Lower lobe of right lung (tissue), 2 donors: ENCODE results near the gene BDH2. TPM values are rescaled to one million over a fixed set of nuclear protein-coding genes. Genes with fewer than 3 reads are reported as not detected.
A peak's percentile ranks its signal among the peaks of the same experiment; 100 is the strongest.

Experiments used
- ATAC-seq, 2 donors: fragments of 200-7000 bp; cut with Tn5 transposase; one replicate each; pipeline ENCODE4 v1.9.1; 2020 to 2022; ENCODE audit warnings: mild to moderate bottlenecking in 2 of 2, moderate library complexity in 2 of 2
- DNase-seq: peaks from one replicate; pipeline ENCODE4 v3.0.0-alpha.2; 2020
- H3K27ac ChIP-seq: fragments of 200-600 bp; one replicate; pipeline ENCODE4 v1.8.0; 2022
- H3K27me3 ChIP-seq: fragments of 200-600 bp; one replicate; pipeline ENCODE4 v1.8.0; 2022; ENCODE audit warnings: low read depth
- H3K36me3 ChIP-seq: fragments of 200-600 bp; one replicate; pipeline ENCODE4 v1.8.0; 2022; ENCODE audit warnings: mild to moderate bottlenecking
- H3K4me1 ChIP-seq: fragments of 200-600 bp; one replicate; pipeline ENCODE4 v1.8.0; 2022
- H3K4me3 ChIP-seq: fragments of 200-600 bp; one replicate; pipeline ENCODE4 v1.8.0; 2022; ENCODE audit warnings: mild to moderate bottlenecking
- H3K9me3 ChIP-seq: fragments of 200-600 bp; one replicate; pipeline ENCODE4 v1.8.0; 2022
- CTCF ChIP-seq: fragments of 200-600 bp; IDR thresholded peaks from one replicate; pipeline ENCODE4 v1.8.0; 2022; ENCODE audit warnings: antibody characterized with exemption, mild to moderate bottlenecking
- intact Hi-C: fragments of 100-400 bp; cut with DNase I; formaldehyde crosslinking; loops from one replicate; pipeline ENCODE4 v1.11.0; 2022
- total RNA-seq: library from RNA; stranded (reverse); fragmentation: NEBNext Ultra II Directional; extraction: Animal tissue kit (Norgen Biotek cat#: 25700); gene quantifications from one replicate; pipeline ENCODE4 v1.2.1, GENCODE V29; 2021
- donor health status: DM: no; HTN: yes; CAD: no; lungs with severe emphysema.

The BDH2 gene
- total RNA-seq, 1 donor from 2014 or later = 46.2 TPM

DNA sequence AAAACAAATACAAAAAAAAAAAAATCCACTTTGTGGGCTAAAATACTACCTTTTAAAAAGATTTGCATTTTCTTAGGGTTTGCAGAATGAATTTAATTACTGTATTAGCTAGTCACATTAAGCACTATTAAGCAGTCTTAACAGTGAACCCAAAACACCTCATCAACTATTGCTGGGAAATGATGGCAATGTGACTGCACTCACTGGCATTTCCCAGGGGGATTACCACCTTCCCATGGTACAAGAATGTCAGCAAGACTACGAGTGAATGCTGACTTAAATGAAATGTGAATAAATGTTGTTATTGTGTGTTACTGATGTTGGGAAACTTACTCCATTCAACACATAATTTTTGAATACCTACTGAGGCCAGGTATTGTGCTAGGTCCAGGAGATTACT lies 13.1 kb downstream of the BDH2 start:
- no peak for ATAC-seq

GRCh38 chr4:103085555-103086196 lies 14.0 kb downstream of the BDH2 start:
- H3K9me3 ChIP-seq = no peaks in the 10 kb centered on the region
- no peaks in the 10 kb centered on the region for H3K4me1 ChIP-seq
- no peaks in the 10 kb centered on the region for H3K27me3 ChIP-seq
- TF ChIP-seq CTCF = no peak
- no peak for ATAC-seq
- H3K4me3 ChIP-seq = no peak overlapping the region
- intact Hi-C loops = no loop called here
- no peak overlapping the region for H3K27ac ChIP-seq
- peaks cover 87% of the 10 kb centered on the region for H3K36me3 ChIP-seq
- DNase-seq = no peak

More for the DNA sequence above, 13.1 kb downstream of the BDH2 start:
- Histone ChIP-seq H3K27ac (no peak overlapping the region), H3K4me1 (no peaks in the 10 kb centered on the region), H3K4me3 (no peak overlapping the region), H3K27me3 (no peaks in the 10 kb centered on the region), H3K9me3 (no peaks in the 10 kb centered on the region), H3K36me3 (peaks cover 87% of the 10 kb centered on the region)
- TF ChIP-seq CTCF = no peak
- DNase-seq = no peak
- intact Hi-C loops = no loop called here

GRCh38 chr4:103079621-103080020 lies 20.0 kb downstream of the BDH2 start:
- H3K36me3 ChIP-seq = peaks cover 33% of the 10 kb centered on the region
- H3K4me3 ChIP-seq = no peak overlapping the region
- H3K9me3 ChIP-seq = no peaks in the 10 kb centered on the region
- peaks cover 12% of the 10 kb centered on the region for H3K4me1 ChIP-seq
- no peak overlapping the region for H3K27ac ChIP-seq
- DNase-seq (no peak), ATAC-seq (no peak)
- TF ChIP-seq CTCF = no peak
- intact Hi-C loops = no loop called here
- no peaks in the 10 kb centered on the region for H3K27me3 ChIP-seq

DNA sequence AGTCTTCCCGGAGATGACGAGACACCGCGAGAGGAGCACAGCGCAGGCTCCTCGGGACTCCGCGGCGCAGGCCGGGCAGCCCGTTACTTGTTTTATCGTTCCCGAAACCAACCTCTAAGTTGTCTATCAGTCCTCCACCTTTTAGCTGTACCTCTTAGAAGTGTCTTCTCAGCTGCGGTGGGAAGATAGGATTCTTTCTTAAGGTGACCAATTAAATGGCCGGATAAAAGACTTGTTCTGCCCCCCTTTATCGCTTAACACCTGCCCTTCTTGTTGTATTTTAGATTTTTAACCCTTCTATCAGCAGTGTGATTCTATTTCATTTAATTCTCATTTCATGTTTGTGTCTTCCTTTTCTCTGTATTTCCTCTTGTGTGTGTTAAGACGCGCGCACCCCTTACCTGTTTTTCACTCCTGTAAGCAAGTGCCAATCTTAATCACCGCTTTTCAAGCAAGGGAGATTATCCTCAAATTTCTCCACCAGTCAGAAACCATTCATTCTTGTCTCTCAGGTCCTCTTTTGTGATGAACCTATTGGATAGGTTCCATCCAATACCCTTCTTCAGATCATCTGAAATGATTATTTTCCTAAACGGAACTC lies 22.8 kb downstream of the BDH2 start, which contains the start of gene SLC9B2:
SLC9B2 (minus strand) TSS at position 15 of the 601 bp plus-strand sequence. CDS start 9,211 bp downstream, outside the sequence.
- no peak for TF ChIP-seq CTCF
- H3K27ac ChIP-seq = peak within 1 kb of the TSS; percentile 83
- intact Hi-C loops = no loop called here
- peak within 1 kb of the TSS; percentile 72 for H3K4me3 ChIP-seq
- H3K36me3 ChIP-seq = peaks cover 16% of the 10 kb centered on the region
- DNase-seq (no peak), ATAC-seq (no peak)
- H3K4me1 ChIP-seq = peaks cover 12% of the 10 kb centered on the region
- H3K27me3 ChIP-seq = no peaks in the 10 kb centered on the region
- H3K9me3 ChIP-seq = no peaks in the 10 kb centered on the region

GRCh38 chr4:103075894-103076746 lies 23.5 kb downstream of the BDH2 start:
- TF ChIP-seq CTCF = no peak
- Histone ChIP-seq H3K36me3 (peaks cover 8% of the 10 kb centered on the region), H3K9me3 (no peaks in the 10 kb centered on the region), H3K4me3 (peak overlapping the region; percentile 72), H3K4me1 (peaks cover 12% of the 10 kb centered on the region), H3K27ac (peak overlapping the region; percentile 83), H3K27me3 (no peaks in the 10 kb centered on the region)
- DNase-seq = peak; percentile 73
- intact Hi-C loops = no loop called here
- ATAC-seq = peak; percentile 88 to 92
